A673 (cell line): ENCODE measurements around the gene MGMT. TPM values are rescaled to one million over a fixed set of nuclear protein-coding genes. Genes with fewer than 3 reads are reported as not detected.

Experiments
- BruUV-seq: library from RNA; stranded (reverse); fragments of 400-500 nt; replicated peaks from 2 replicates; lab custom pipeline; 2021; lab: Mats Ljungman, UMichigan
- CTCF ChIA-PET: fragments of 300-600 bp; sonication (Branson Sonifier 250); formaldehyde crosslinking; loops from one replicate; lab custom pipeline; 2022; ENCODE audit warnings: antibody characterized with exemption; lab: Charles Lee
- POLR2A ChIA-PET: fragments of 300-600 bp; sonication (Branson Sonifier 250); formaldehyde crosslinking; loops from one replicate; lab custom pipeline; 2022; ENCODE audit warnings: antibody characterized with exemption; ENCODE audit not compliant: low non-redundant PET; lab: Charles Lee
- DNase-seq: peaks from one replicate; pipeline ENCODE4 v3.0.0-alpha.2; 2015; ENCODE audit warnings: low spot score
- H3K27ac ChIP-seq: fragments of 200-600 bp; sonication (generic); 2 replicates; pipeline ENCODE4 v1.5.1; 2016; ENCODE audit warnings: mixed run types, low read depth, mild to moderate bottlenecking, mixed read lengths, antibody characterized with exemption, low read length; ENCODE audit not compliant: poor library complexity, severe bottlenecking
- H3K27me3 ChIP-seq: fragments of 200-600 bp; sonication (generic); replicated peaks from 2 replicates; pipeline ENCODE4 v1.6.1; 2017; ENCODE audit warnings: mixed run types, low read depth, mild to moderate bottlenecking, mixed read lengths, antibody characterized with exemption, low read length; ENCODE audit not compliant: insufficient read depth, poor library complexity
- H3K36me3 ChIP-seq: fragments of 200-600 bp; sonication (generic); 2 replicates; pipeline ENCODE4 v1.6.1; 2016; ENCODE audit warnings: mixed run types, mild to moderate bottlenecking, mixed read lengths, antibody characterized with exemption, low read length; ENCODE audit not compliant: insufficient read depth, poor library complexity, severe bottlenecking
- H3K4me1 ChIP-seq: fragments of 200-600 bp; sonication (generic); 2 replicates; pipeline ENCODE4 v1.6.1; 2017; ENCODE audit warnings: mixed run types, mild to moderate bottlenecking, mixed read lengths, antibody characterized with exemption, low read length; ENCODE audit not compliant: insufficient read depth, poor library complexity, severe bottlenecking
- H3K4me3 ChIP-seq: fragments of 200-600 bp; sonication (generic); 2 replicates; pipeline ENCODE4 v1.5.1; 2016; ENCODE audit warnings: low read depth, mixed run types, mild to moderate bottlenecking, mixed read lengths, low read length; ENCODE audit not compliant: poor library complexity, severe bottlenecking
- H3K9me3 ChIP-seq: fragments of 200-600 bp; sonication (generic); 2 replicates; pipeline ENCODE4 v1.6.1; 2016; ENCODE audit warnings: mixed run types, low read depth, mild to moderate bottlenecking, mixed read lengths, antibody characterized with exemption, low read length; ENCODE audit not compliant: poor library complexity, severe bottlenecking
- CTCF ChIP-seq: fragments of 300-800, 200-600 bp; sonication (generic); conservative IDR thresholded peaks from 2 replicates; pipeline ENCODE4 v1.5.1; 2017; ENCODE audit warnings: low read depth, mild to moderate bottlenecking, antibody characterized with exemption, low read length, moderate library complexity, mixed read lengths
- EZH2 ChIP-seq: fragments of 200-600 bp; sonication (generic); IDR thresholded peaks from 2 replicates; pipeline ENCODE4 v1.6.1; 2017; ENCODE audit warnings: borderline replicate concordance, low read depth, mild to moderate bottlenecking, mixed read lengths, antibody characterized with exemption, low read length; ENCODE audit not compliant: poor library complexity, severe bottlenecking
- intact Hi-C: fragments of 100-400 bp; cut with micrococcal nuclease; formaldehyde crosslinking; loops from one replicate; pipeline ENCODE4 v1.10.0; 2022; ENCODE audit not compliant: unreplicated experiment
- total RNA-seq: library from RNA; stranded (reverse); gene quantifications from 2 replicates; pipeline ENCODE4 v1.2.3, GENCODE V29; 2021

Gene MGMT
- total RNA-seq, 1 experiment from 2014 or later = 19.5 TPM

DNA sequence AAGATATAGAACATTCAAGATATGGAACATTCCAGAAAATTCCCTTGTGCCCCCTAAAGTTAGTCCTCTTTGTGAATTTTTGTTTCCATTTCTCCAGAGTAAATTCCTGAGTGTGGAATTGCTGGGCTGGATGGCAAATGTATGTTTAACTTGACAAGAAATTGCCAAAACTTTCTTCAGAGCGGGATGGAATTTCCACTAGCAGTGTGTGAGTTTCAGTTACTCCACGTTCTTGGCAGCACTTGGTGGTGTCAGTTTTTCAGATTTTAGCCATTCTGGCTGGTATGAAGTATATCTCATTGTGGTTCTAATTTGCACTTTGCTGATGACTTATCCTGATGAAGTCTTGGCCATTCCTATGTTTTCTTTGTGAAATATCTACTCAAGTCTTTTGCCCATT is 71.2 kb downstream of the MGMT start:
- Histone ChIP-seq H3K27me3 (no peaks in the 10 kb centered on the region), H3K4me3 (no peak overlapping the region), H3K4me1 (no peaks in the 10 kb centered on the region), H3K27ac (no peak overlapping the region), H3K36me3 (no peaks in the 10 kb centered on the region), H3K9me3 (no peaks in the 10 kb centered on the region)
- no TSS peak for BruUV-seq
- intact Hi-C loops = no loop called here
- DNase-seq = no peak
- POLR2A ChIA-PET = no interaction called here
- TF ChIP-seq EZH2 (no peak), CTCF (no peak)
- CTCF ChIA-PET = no interaction called here

DNA sequence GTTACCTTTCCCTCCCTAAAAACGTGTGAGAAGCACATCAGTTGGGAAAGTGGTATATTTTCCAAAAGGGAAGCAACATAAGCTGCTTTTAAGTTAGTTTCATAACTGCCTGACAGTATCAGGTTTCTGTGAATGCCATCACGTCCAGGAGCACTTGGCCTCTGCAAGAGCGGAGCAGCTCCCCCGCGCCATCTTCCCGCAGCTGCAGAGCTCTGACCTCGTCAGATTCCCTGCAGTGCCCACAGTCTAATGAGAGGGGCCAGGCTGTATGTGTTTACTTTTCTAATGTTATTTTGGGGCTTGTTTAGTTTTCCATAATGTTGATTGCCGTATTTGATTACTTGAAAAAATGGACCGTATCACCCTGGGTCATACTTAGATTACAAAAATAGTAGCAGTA is 74.2 kb downstream of the MGMT start:
- no TSS peak for BruUV-seq
- intact Hi-C loops = no loop called here
- no peaks in the 10 kb centered on the region for H3K36me3 ChIP-seq
- no peak for TF ChIP-seq EZH2
- TF ChIP-seq CTCF = no peak
- H3K4me3 ChIP-seq = no peak overlapping the region
- peak; percentile 9 for DNase-seq
- POLR2A ChIA-PET = no interaction called here
- H3K27ac ChIP-seq = no peak overlapping the region
- no peaks in the 10 kb centered on the region for H3K4me1 ChIP-seq
- H3K9me3 ChIP-seq = no peaks in the 10 kb centered on the region
- CTCF ChIA-PET = no interaction called here
- no peaks in the 10 kb centered on the region for H3K27me3 ChIP-seq

DNA sequence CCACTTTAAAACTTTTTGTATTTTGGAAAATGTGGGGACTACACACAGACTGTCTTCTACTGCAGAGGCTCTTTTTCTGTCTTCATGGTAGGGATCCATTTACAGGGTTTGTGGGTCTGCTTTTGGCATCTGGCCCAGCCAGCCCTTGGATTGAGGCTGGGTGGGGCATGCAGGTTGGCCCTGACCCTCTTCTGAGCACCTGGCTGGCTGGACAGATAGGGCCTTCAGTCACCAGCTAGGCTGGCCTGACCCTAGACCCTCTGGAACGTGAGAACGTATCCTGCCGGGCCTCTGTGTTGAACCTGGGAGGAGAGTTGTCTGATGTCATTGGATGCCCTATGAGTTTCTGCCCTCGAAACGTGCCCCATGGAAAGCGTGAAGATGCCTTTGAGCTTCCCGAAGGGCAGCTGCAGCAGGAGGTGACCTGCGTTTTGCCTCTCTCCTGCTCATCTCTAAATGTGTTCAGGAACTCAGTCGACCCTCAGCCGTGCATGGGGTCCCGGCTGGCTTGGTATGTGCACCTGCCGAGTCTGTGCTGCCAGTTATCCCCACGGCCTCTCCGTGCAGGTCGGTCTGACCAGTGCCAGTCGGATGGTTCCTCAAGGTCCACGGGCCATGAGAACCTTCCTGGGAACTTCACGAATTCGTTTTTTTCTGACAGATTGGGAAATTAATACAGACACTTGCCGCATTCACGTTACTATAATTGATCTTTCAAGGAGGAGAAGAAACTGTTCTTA is 74.9 kb downstream of the MGMT start:
- no peaks in the 10 kb centered on the region for H3K27me3 ChIP-seq
- no TSS peak for BruUV-seq
- TF ChIP-seq EZH2 = no peak
- no peak for TF ChIP-seq CTCF
- H3K4me3 ChIP-seq = no peak overlapping the region
- DNase-seq = no peak
- no peaks in the 10 kb centered on the region for H3K9me3 ChIP-seq
- H3K4me1 ChIP-seq = no peaks in the 10 kb centered on the region
- no peak overlapping the region for H3K27ac ChIP-seq
- no peaks in the 10 kb centered on the region for H3K36me3 ChIP-seq
- CTCF ChIA-PET = no interaction called here
- intact Hi-C loops = no loop called here
- POLR2A ChIA-PET = no interaction called here
